GM19438 (cell line): Measurements from ENCODE around the gene SLC30A2.

Experiments used
- ATAC-seq: cut with Tn5 transposase; IDR thresholded peaks from one replicate; pipeline ENCODE4 v1.9.1; 2021; ENCODE audit warnings: low read depth; ENCODE audit not compliant: unreplicated experiment

SLC30A2 gene

GRCh38 chr1:26043765-26044164 is 2.2 kb downstream of the SLC30A2 start:
- no peak for ATAC-seq

GRCh38 chr1:26041978-26042377 is 3.9 kb downstream of the SLC30A2 start:
- no peak for ATAC-seq

- ATAC-seq, result no peak
These were observed 4.5 kb downstream of the SLC30A2 start for GRCh38 chr1:26041401-26041800.

- ATAC-seq, result no peak
These were observed 7.0 kb downstream of the SLC30A2 start for GRCh38 chr1:26038904-26039303.

GRCh38 chr1:26038477-26038876 is 7.4 kb downstream of the SLC30A2 start:
- ATAC-seq, result no peak

GRCh38 chr1:26037904-26038303 is 8.0 kb downstream of the SLC30A2 start:
- ATAC-seq, result no peak

- no peak for ATAC-seq
These were observed 9.1 kb downstream of the SLC30A2 start for GRCh38 chr1:26036756-26037281.

- ATAC-seq, result peak; percentile 73
These were observed 9.8 kb downstream of the SLC30A2 start for GRCh38 chr1:26035959-26036755.

- ATAC-seq, result peak; percentile 90
These were observed 10.5 kb downstream of the SLC30A2 start for GRCh38 chr1:26035203-26035958.

- no peak for ATAC-seq
These were observed 11.3 kb downstream of the SLC30A2 start for GRCh38 chr1:26034504-26035202.

- no peak for ATAC-seq
These were observed 13.1 kb downstream of the SLC30A2 start for GRCh38 chr1:26032656-26033357.

GRCh38 chr1:26031611-26032220 is 14.2 kb downstream of the SLC30A2 start:
- no peak for ATAC-seq

GRCh38 chr1:26031196-26031595 is 14.7 kb downstream of the SLC30A2 start:
- no peak for ATAC-seq

GRCh38 chr1:26029864-26030481 is 15.9 kb downstream of the SLC30A2 start:
- no peak for ATAC-seq

- no peak for ATAC-seq
These were observed 16.7 kb downstream of the SLC30A2 start for GRCh38 chr1:26029054-26029863.

- ATAC-seq, result no peak
These were observed 17.4 kb downstream of the SLC30A2 start for GRCh38 chr1:26028490-26028980.

GRCh38 chr1:26027716-26028489 is 18.0 kb downstream of the SLC30A2 start:
- ATAC-seq, result no peak

GRCh38 chr1:26025517-26025916 is 20.4 kb downstream of the SLC30A2 start:
- ATAC-seq, result no peak
